MM.1S (cell line): ENCODE results near the gene SERPINB1.

ENCODE experiments used
- DNase-seq: peaks from one replicate; pipeline ENCODE4 v3.0.0-alpha.2; 2015
- H2AFZ ChIP-seq: fragments of 300-600 bp; sonication (generic); 2 replicates; pipeline ENCODE4 v1.6.0; 2016; ENCODE audit warnings: antibody characterized with exemption, low read length
- H3F3A ChIP-seq: fragments of 300-600 bp; sonication (generic); 2 replicates; pipeline ENCODE4 v1.6.1; 2016; ENCODE audit warnings: mild to moderate bottlenecking, antibody characterized with exemption, low read length, moderate library complexity, mixed read lengths; ENCODE audit not compliant: insufficient read depth
- H3K27ac ChIP-seq: fragments of 300-600 bp; sonication (generic); 2 replicates; pipeline ENCODE4 v1.5.1; 2016; ENCODE audit warnings: mild to moderate bottlenecking, low read length
- H3K27me3 ChIP-seq: fragments of 300-600 bp; sonication (generic); replicated peaks from 2 replicates; pipeline ENCODE4 v1.6.0; 2016; ENCODE audit warnings: low read length; ENCODE audit not compliant: insufficient read depth
- H3K36me3 ChIP-seq: fragments of 300-600 bp; sonication (generic); replicated peaks from 2 replicates; pipeline ENCODE4 v1.6.1; 2016; ENCODE audit warnings: mild to moderate bottlenecking, low read length, mixed read lengths; ENCODE audit not compliant: insufficient read depth
- H3K4me1 ChIP-seq: fragments of 300-600 bp; sonication (generic); 2 replicates; pipeline ENCODE4 v1.6.1; 2016; ENCODE audit warnings: low read length, mixed read lengths
- H3K4me2 ChIP-seq: fragments of 300-600 bp; sonication (generic); 2 replicates; pipeline ENCODE4 v1.6.0; 2016; ENCODE audit warnings: low read depth, low read length
- H3K4me3 ChIP-seq: fragments of 300-600 bp; sonication (generic); 2 replicates; pipeline ENCODE4 v1.5.1; 2016; ENCODE audit warnings: low read length, mixed read lengths
- H3K79me2 ChIP-seq: fragments of 300-600 bp; sonication (generic); 2 replicates; pipeline ENCODE4 v1.6.1; 2016; ENCODE audit warnings: mixed run types, low read length, mixed read lengths
- H3K9ac ChIP-seq: fragments of 300-600 bp; sonication (generic); 2 replicates; pipeline ENCODE4 v1.6.1; 2016; ENCODE audit warnings: low read length, mixed read lengths
- H3K9me2 ChIP-seq: fragments of 300-600 bp; sonication (generic); replicated peaks from 2 replicates; pipeline ENCODE4 v1.6.1; 2016; ENCODE audit warnings: mild to moderate bottlenecking, low read length, mixed read lengths; ENCODE audit not compliant: insufficient read depth
- H3K9me3 ChIP-seq: fragments of 300-600 bp; sonication (generic); replicated peaks from 2 replicates; pipeline ENCODE4 v1.6.1; 2016; ENCODE audit warnings: mild to moderate bottlenecking, low read length, mixed read lengths; ENCODE audit not compliant: insufficient read depth
- H4K20me1 ChIP-seq: fragments of 300-600 bp; sonication (generic); 2 replicates; pipeline ENCODE4 v1.6.1; 2016; ENCODE audit warnings: mild to moderate bottlenecking, low read length, moderate library complexity, mixed read lengths; ENCODE audit not compliant: insufficient read depth
- CTCF ChIP-seq: fragments of 300-600 bp; sonication (generic); IDR thresholded peaks from 2 replicates; pipeline ENCODE4 v1.5.1; 2016; ENCODE audit warnings: antibody characterized with exemption, low read length, mixed read lengths
- EZH2 ChIP-seq: fragments of 300-600 bp; sonication (generic); optimal IDR thresholded peaks from 2 replicates; pipeline ENCODE3; 2017; ENCODE audit warnings: low read depth, mild to moderate bottlenecking, antibody characterized with exemption, low read length, mixed read lengths
- EZH2phosphoT487 ChIP-seq: fragments of 300-600 bp; sonication (generic); IDR thresholded peaks from 2 replicates; pipeline ENCODE4 v1.6.1; 2018; ENCODE audit warnings: antibody characterized with exemption, low read length

The SERPINB1 gene

GRCh38 chr6:2820415-2820814 lies 21.2 kb downstream of the SERPINB1 start:
- Histone ChIP-seq H3K79me2 (no peaks in the 10 kb centered on the region), H3K9me3 (no peaks in the 10 kb centered on the region; the same call in 1 of the 2 replicates), H3K27me3 (no peaks in the 10 kb centered on the region), H3K36me3 (no peaks in the 10 kb centered on the region), H3K4me1 (no peaks in the 10 kb centered on the region), H2AFZ (no peak overlapping the region), H3K4me3 (no peak overlapping the region), H3K9ac (no peak overlapping the region), H3K9me2 (no peaks in the 10 kb centered on the region), H3K27ac (no peak overlapping the region), H3K4me2 (no peak overlapping the region), H3F3A (no peaks in the 10 kb centered on the region), H4K20me1 (no peaks in the 10 kb centered on the region)
- no peak for DNase-seq
- TF ChIP-seq EZH2 (no peak), EZH2phosphoT487 (no peak), CTCF (no peak)

GRCh38 chr6:2819978-2820377 lies 21.7 kb downstream of the SERPINB1 start:
- TF ChIP-seq EZH2phosphoT487, result no peak
- TF ChIP-seq EZH2, result no peak
- no peak for TF ChIP-seq CTCF
- H3K27ac ChIP-seq, result no peak overlapping the region
- no peak overlapping the region for H2AFZ ChIP-seq
- H3K79me2 ChIP-seq, result no peaks in the 10 kb centered on the region
- no peak overlapping the region for H3K9ac ChIP-seq
- H3K27me3 ChIP-seq, result no peaks in the 10 kb centered on the region
- H3K4me1 ChIP-seq, result no peaks in the 10 kb centered on the region
- no peaks in the 10 kb centered on the region; the same call in 1 of the 2 replicates for H3K9me3 ChIP-seq
- no peaks in the 10 kb centered on the region for H3K36me3 ChIP-seq
- no peak overlapping the region for H3K4me2 ChIP-seq
- no peaks in the 10 kb centered on the region for H4K20me1 ChIP-seq
- H3F3A ChIP-seq, result no peaks in the 10 kb centered on the region
- no peaks in the 10 kb centered on the region for H3K9me2 ChIP-seq
- no peak overlapping the region for H3K4me3 ChIP-seq
- DNase-seq, result no peak

- no peak overlapping the region for H3K4me3 ChIP-seq
- H3K9me3 ChIP-seq, result no peaks in the 10 kb centered on the region; the same call in 1 of the 2 replicates
- no peaks in the 10 kb centered on the region for H4K20me1 ChIP-seq
- H2AFZ ChIP-seq, result no peak overlapping the region
- H3K9me2 ChIP-seq, result no peaks in the 10 kb centered on the region
- no peak overlapping the region for H3K4me2 ChIP-seq
- no peak for DNase-seq
- no peaks in the 10 kb centered on the region for H3K27me3 ChIP-seq
- no peaks in the 10 kb centered on the region for H3F3A ChIP-seq
- no peak overlapping the region for H3K27ac ChIP-seq
- H3K9ac ChIP-seq, result no peak overlapping the region
- TF ChIP-seq EZH2phosphoT487 (no peak), CTCF (no peak), EZH2 (no peak)
- H3K36me3 ChIP-seq, result no peaks in the 10 kb centered on the region
- no peaks in the 10 kb centered on the region for H3K79me2 ChIP-seq
- H3K4me1 ChIP-seq, result no peaks in the 10 kb centered on the region
Measured at GRCh38 chr6:2819115-2819514, 22.5 kb downstream of the SERPINB1 start.
